ENCODE data around the gene DDIAS.

GRCh38 chr11:82980947-82981346, 79.4 kb downstream of the DDIAS start:
- TF ChIP-seq, protein P1, sequence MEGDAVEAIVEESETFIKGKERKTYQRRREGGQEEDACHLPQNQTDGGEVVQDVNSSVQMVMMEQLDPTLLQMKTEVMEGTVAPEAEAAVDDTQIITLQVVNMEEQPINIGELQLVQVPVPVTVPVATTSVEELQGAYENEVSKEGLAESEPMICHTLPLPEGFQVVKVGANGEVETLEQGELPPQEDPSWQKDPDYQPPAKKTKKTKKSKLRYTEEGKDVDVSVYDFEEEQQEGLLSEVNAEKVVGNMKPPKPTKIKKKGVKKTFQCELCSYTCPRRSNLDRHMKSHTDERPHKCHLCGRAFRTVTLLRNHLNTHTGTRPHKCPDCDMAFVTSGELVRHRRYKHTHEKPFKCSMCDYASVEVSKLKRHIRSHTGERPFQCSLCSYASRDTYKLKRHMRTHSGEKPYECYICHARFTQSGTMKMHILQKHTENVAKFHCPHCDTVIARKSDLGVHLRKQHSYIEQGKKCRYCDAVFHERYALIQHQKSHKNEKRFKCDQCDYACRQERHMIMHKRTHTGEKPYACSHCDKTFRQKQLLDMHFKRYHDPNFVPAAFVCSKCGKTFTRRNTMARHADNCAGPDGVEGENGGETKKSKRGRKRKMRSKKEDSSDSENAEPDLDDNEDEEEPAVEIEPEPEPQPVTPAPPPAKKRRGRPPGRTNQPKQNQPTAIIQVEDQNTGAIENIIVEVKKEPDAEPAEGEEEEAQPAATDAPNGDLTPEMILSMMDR (IDR thresholded peaks at IDR 0.05): no peak
- no peak for TF ChIP-seq POLR2A (IDR thresholded peaks at IDR 0.05)

Data from Peyer's patch (tissue), 4 donors.